ENCODE results near the gene TUBA8.
"Not testable (repeated sequence)": the region's sequence is repeated elsewhere in the genome, so short reads cannot be mapped to it uniquely, and the experiment has no call there.

Gene TUBA8

GRCh38 chr22:18110194-18110953 lies at the start of gene TUBA8:
TUBA8 (plus strand) TSS chr22:18110809; CDS start chr22:18110866, 57 bp downstream.
- H3K27me3 ChIP-seq (ENCODE audit: insufficient read depth, poor library complexity, severe bottlenecking), result peaks cover 19% of the 10 kb centered on the region
- peak within 1 kb of the TSS; percentile 18 for H3K4me3 ChIP-seq (ENCODE audit: severe bottlenecking)
- no peaks in the 10 kb centered on the region for H3K4me1 ChIP-seq (ENCODE audit: insufficient read depth, poor library complexity, severe bottlenecking)
- no peaks in the 10 kb centered on the region for H3K36me3 ChIP-seq (ENCODE audit: low read depth)
- TF ChIP-seq CTCF (IDR thresholded peaks at IDR 0.05; ENCODE audit: poor library complexity, severe bottlenecking), result no peak
- no peak within 1 kb of the TSS for H3K27ac ChIP-seq (ENCODE audit: poor library complexity, severe bottlenecking)
- ATAC-seq (ENCODE audit: low read depth) (peak; percentile 67), DNase-seq (ENCODE audit: low spot score) (no peak)
- no peaks in the 10 kb centered on the region for H3K9me3 ChIP-seq (ENCODE audit: severe bottlenecking)

- no peak for TF ChIP-seq CTCF (IDR thresholded peaks at IDR 0.05; ENCODE audit: poor library complexity, severe bottlenecking)
- DNase-seq (ENCODE audit: low spot score) (no peak), ATAC-seq (ENCODE audit: low read depth) (no peak)
- Histone ChIP-seq H3K4me3 (ENCODE audit: severe bottlenecking) (no peak overlapping the region), H3K27ac (ENCODE audit: poor library complexity, severe bottlenecking) (peak overlapping the region; percentile 48), H3K9me3 (ENCODE audit: severe bottlenecking) (no peaks in the 10 kb centered on the region), H3K4me1 (ENCODE audit: insufficient read depth, poor library complexity, severe bottlenecking) (peaks cover 40% of the 10 kb centered on the region), H3K27me3 (ENCODE audit: insufficient read depth, poor library complexity, severe bottlenecking) (no peaks in the 10 kb centered on the region), H3K36me3 (ENCODE audit: low read depth) (no peaks in the 10 kb centered on the region)
Observed at GRCh38 chr22:18062421-18062820, 48.2 kb upstream of the TUBA8 start.

- H3K4me1 ChIP-seq (ENCODE audit: insufficient read depth, poor library complexity, severe bottlenecking), result peaks cover 33% of the 10 kb centered on the region
- no peaks in the 10 kb centered on the region for H3K9me3 ChIP-seq (ENCODE audit: severe bottlenecking)
- H3K27ac ChIP-seq (ENCODE audit: poor library complexity, severe bottlenecking), result peak overlapping the region; percentile 48
- DNase-seq (ENCODE audit: low spot score), result no peak
- no peaks in the 10 kb centered on the region for H3K27me3 ChIP-seq (ENCODE audit: insufficient read depth, poor library complexity, severe bottlenecking)
- no peak for TF ChIP-seq CTCF (IDR thresholded peaks at IDR 0.05; ENCODE audit: poor library complexity, severe bottlenecking)
- no peak overlapping the region for H3K4me3 ChIP-seq (ENCODE audit: severe bottlenecking)
- ATAC-seq (ENCODE audit: low read depth), result peak; percentile 43; the same call in 2 of the 3 replicates
- no peaks in the 10 kb centered on the region for H3K36me3 ChIP-seq (ENCODE audit: low read depth)
Observed at GRCh38 chr22:18063306-18063705, 47.3 kb upstream of the TUBA8 start.

DNA sequence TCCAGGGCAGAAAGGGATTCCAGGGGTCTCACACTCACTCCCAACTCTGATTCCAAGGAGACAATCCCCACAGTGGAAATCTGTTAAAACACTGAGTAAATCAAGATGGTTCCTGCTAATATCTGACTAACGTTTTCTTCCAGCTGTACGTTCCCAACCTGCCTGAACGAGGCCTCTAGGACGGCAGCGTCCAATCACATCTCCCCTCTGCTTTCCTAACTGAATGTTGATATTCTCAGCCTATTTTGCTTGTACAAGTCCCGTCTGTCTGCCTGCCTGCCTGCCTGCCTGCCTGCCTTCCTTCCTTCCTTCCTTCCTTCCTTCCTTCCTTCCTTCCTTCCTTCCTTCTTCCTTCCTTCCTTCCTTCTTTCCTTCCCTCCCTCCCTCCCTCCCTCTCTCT lies 46.9 kb upstream of the TUBA8 start:
- not testable (repeated sequence) for DNase-seq (ENCODE audit: low spot score); H3K27me3 ChIP-seq (ENCODE audit: insufficient read depth, poor library complexity, severe bottlenecking); H3K36me3 ChIP-seq (ENCODE audit: low read depth); ATAC-seq (ENCODE audit: low read depth); H3K9me3 ChIP-seq (ENCODE audit: severe bottlenecking); H3K4me3 ChIP-seq (ENCODE audit: severe bottlenecking)
- peaks cover 33% of the 10 kb centered on the region for H3K4me1 ChIP-seq (ENCODE audit: insufficient read depth, poor library complexity, severe bottlenecking)
- H3K27ac ChIP-seq (ENCODE audit: poor library complexity, severe bottlenecking), result peak overlapping the region; percentile 48

DNA sequence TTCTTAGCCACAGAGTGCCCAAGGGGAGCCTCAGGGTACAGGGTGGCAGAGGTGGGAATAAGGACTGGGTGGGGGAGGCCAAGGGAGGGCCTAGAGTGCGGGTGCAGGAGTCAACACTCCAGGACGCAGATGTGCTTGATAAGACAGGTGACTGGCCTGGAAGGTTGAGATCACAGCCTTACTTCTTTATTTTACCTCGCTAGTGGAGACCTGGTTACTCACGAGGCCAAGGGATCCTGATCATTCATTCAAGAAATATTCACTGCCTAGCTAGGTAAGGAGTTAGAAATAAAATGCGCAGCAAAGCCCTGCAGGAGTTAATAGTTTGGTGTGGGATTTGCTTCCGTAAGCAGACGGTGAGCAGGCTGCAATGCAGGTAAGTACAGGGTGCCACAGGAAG lies 46.0 kb upstream of the TUBA8 start:
- peak overlapping the region; percentile 48 for H3K27ac ChIP-seq (ENCODE audit: poor library complexity, severe bottlenecking)
- ATAC-seq (ENCODE audit: low read depth) (no peak), DNase-seq (ENCODE audit: low spot score) (no peak)
- H3K4me1 ChIP-seq (ENCODE audit: insufficient read depth, poor library complexity, severe bottlenecking), result peaks cover 33% of the 10 kb centered on the region
- H3K4me3 ChIP-seq (ENCODE audit: severe bottlenecking), result no peak overlapping the region
- no peaks in the 10 kb centered on the region for H3K36me3 ChIP-seq (ENCODE audit: low read depth)
- H3K9me3 ChIP-seq (ENCODE audit: severe bottlenecking), result no peaks in the 10 kb centered on the region
- no peaks in the 10 kb centered on the region for H3K27me3 ChIP-seq (ENCODE audit: insufficient read depth, poor library complexity, severe bottlenecking)
- no peak for TF ChIP-seq CTCF (IDR thresholded peaks at IDR 0.05; ENCODE audit: poor library complexity, severe bottlenecking)

Data from RWPE2 (cell line).